Breast epithelium (tissue), 4 donors: Measurements from ENCODE around the gene WDPCP. TPM values are rescaled to one million over a fixed set of nuclear protein-coding genes. Genes with fewer than 3 reads are reported as not detected.
"Not testable (repeated sequence)": the region's sequence is repeated elsewhere in the genome, so short reads cannot be mapped to it uniquely, and the experiment has no call there.

Experiments used
- DNase-seq, 2 donors: peaks; one replicate each; pipeline ENCODE4 v3.0.0-alpha.2; 2019; ENCODE audit warnings: low spot score in 2 of 2
- H3K27ac ChIP-seq, 2 donors: fragments of 200-600 bp; sonication (generic) in 1 of 2; one replicate each; pipeline ENCODE4 v1.5.1; 2016 to 2019; ENCODE audit warnings: mild to moderate bottlenecking in 1 of 2
- H3K27me3 ChIP-seq, 2 donors: fragments of 200-600 bp; sonication (generic) in 1 of 2; one replicate each; pipeline versions ENCODE4 v1.5.1 to v1.6.0; 2017 to 2019; ENCODE audit warnings: control low read depth in 1 of 2, mild to moderate bottlenecking in 1 of 2
- H3K36me3 ChIP-seq: fragments of 200-600 bp; one replicate; pipeline ENCODE4 v1.5.1; 2019
- H3K4me1 ChIP-seq, 2 donors: fragments of 200-600 bp; sonication (generic); one replicate each; pipeline ENCODE4 v1.5.1; 2016 to 2019; ENCODE audit warnings: control low read depth in 1 of 2
- H3K4me3 ChIP-seq, 3 donors: fragments of 200-600 bp; sonication (generic); 1 replicate in 2 of 3; 2 replicates in 1 of 3; pipeline ENCODE4 v1.5.1; 2016 to 2019; ENCODE audit warnings: mild to moderate bottlenecking in 3 of 3, moderate library complexity in 2 of 3
- H3K9me3 ChIP-seq, 2 donors: fragments of 200-600 bp; sonication (generic) in 1 of 2; one replicate each; pipeline ENCODE4 v1.5.1; 2016 to 2019; ENCODE audit warnings: control low read depth in 1 of 2
- POLR2A ChIP-seq: fragments of 450-650 bp; IDR thresholded peaks from one replicate; pipeline ENCODE4 v1.6.1; 2016; ENCODE audit warnings: antibody characterized with exemption, mild to moderate bottlenecking, moderate library complexity
- POLR2AphosphoS5 ChIP-seq, 3 donors: sonication (generic); formaldehyde crosslinking; IDR thresholded peaks; one replicate each; pipeline ENCODE4 v1.6.1; 2017; ENCODE audit warnings: antibody characterized with exemption in 3 of 3
- intact Hi-C: fragments of 100-400 bp; cut with DNase I; formaldehyde crosslinking; loops from one replicate; pipeline ENCODE4 v1.15.1; 2023; ENCODE audit warnings: low total_unique reads
- total RNA-seq, 3 donors: library from RNA; depleted of rRNA; stranded (reverse); fragments of >200 nt; gene quantifications; one replicate each; pipeline ENCODE4 v1.1.0, GENCODE V29; 2016
- TF ChIP-seq, protein P1 (sequence below), 3 donors: fragments of 450-650 bp; IDR thresholded peaks; one replicate each; pipeline ENCODE4 v1.5.1; 2016 to 2017; ENCODE audit warnings: antibody characterized with exemption in 3 of 3, mild to moderate bottlenecking in 3 of 3, moderate library complexity in 3 of 3

WDPCP gene
- total RNA-seq, 3 donors from 2014 or later, result 25.2 to 37.4 (median 29.4) TPM

DNA sequence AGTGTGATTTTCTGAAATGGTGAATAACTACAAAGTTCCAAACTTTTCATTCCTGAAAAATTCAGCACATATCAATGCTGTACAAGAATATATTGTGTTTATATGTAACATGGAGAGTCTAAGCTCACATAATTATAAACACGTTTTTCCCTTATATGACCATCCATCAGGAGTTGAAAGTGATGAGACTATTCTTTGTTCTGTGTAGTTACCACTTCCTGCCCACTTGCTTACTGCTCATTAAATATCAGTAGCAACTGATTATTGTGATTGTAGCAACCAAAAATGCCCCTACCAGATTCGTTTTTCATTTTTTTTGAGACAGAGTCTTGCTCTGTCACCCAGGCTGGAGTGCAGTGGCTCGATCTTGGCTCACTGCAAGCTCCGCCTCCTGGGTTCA lies 506.9 kb downstream of the WDPCP start:
- H3K36me3 ChIP-seq, result no peaks in the 10 kb centered on the region
- H3K27ac ChIP-seq, result no peak overlapping the region
- H3K4me3 ChIP-seq, result no peak overlapping the region
- intact Hi-C loops, result loop anchor here (5.0 kb wide), 1 partner anchor 526 kb away; no protein-coding TSS in a partner anchor
- TF ChIP-seq POLR2A, result no peak
- TF ChIP-seq, protein P1, sequence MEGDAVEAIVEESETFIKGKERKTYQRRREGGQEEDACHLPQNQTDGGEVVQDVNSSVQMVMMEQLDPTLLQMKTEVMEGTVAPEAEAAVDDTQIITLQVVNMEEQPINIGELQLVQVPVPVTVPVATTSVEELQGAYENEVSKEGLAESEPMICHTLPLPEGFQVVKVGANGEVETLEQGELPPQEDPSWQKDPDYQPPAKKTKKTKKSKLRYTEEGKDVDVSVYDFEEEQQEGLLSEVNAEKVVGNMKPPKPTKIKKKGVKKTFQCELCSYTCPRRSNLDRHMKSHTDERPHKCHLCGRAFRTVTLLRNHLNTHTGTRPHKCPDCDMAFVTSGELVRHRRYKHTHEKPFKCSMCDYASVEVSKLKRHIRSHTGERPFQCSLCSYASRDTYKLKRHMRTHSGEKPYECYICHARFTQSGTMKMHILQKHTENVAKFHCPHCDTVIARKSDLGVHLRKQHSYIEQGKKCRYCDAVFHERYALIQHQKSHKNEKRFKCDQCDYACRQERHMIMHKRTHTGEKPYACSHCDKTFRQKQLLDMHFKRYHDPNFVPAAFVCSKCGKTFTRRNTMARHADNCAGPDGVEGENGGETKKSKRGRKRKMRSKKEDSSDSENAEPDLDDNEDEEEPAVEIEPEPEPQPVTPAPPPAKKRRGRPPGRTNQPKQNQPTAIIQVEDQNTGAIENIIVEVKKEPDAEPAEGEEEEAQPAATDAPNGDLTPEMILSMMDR (IDR thresholded peaks at IDR 0.05), result no peak
- TF ChIP-seq POLR2AphosphoS5 (IDR thresholded peaks at IDR 0.05), result no peak
- no peaks in the 10 kb centered on the region for H3K27me3 ChIP-seq
- DNase-seq, result no peak
- no peaks in the 10 kb centered on the region for H3K9me3 ChIP-seq
- no peaks in the 10 kb centered on the region for H3K4me1 ChIP-seq

DNA sequence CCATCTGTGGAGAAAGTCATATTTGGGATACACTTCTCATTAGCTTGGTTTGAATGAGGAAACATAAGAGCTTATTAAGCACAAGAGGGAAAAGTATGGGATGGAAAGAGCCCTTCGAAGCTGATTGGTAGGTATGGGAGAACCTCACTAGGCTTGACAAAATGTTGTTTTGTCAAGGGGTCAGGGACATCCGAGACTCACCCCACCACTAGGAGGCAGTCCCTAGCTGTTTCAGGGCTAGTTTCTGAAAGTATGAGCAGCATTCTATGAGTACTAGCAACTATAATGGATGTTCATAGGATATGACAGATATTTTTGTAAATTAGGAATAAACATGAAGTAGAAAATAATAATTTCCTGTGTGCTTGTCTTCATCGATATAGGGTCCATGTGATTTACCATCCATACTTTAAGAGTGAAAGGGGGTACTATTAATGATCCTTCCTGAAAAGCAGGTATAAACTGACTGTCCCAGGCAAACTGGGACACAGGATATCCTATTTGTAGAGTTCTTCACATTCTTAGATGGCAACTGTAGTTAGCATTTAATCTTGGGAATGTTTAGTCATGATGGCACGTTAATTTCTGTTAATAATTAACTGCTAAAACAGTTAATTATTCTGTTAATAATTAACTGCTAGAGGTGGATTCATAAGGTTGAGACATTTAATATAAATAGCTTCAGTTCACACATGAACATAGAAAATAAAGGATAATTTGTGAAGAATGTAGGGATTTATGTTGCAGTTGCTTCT lies 509.2 kb downstream of the WDPCP start:
- Histone ChIP-seq H3K27me3 (no peaks in the 10 kb centered on the region), H3K27ac (no peak overlapping the region), H3K4me3 (no peak overlapping the region), H3K36me3 (no peaks in the 10 kb centered on the region), H3K9me3 (no peaks in the 10 kb centered on the region), H3K4me1 (no peaks in the 10 kb centered on the region)
- no peak for TF ChIP-seq POLR2AphosphoS5 (IDR thresholded peaks at IDR 0.05)
- no peak for TF ChIP-seq POLR2A
- TF ChIP-seq, protein P1 (IDR thresholded peaks at IDR 0.05), result no peak
- intact Hi-C loops, result no loop called here
- no peak for DNase-seq

DNA sequence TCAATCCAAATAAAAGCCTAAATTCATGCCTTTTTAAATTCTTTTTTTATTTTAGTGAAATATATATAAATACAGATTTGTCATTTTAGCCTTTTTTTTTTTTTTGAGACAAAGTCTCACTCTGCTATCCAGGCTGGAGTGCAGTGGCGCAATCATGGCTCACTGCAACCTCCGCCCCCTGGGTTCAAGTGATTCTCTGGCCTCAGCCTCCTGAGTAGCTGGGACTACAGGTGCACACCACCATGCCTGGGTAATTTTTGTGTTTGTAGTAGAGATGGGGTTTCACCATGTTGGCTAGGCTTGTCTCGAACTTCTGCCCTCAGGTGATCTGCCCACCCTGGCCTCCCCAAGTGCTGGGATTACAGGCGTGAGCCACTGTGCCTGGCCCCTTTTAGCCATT lies 513.9 kb downstream of the WDPCP start:
- H3K27me3 ChIP-seq, intact Hi-C loops, H3K4me3 ChIP-seq, H3K27ac ChIP-seq, DNase-seq, H3K36me3 ChIP-seq, H3K4me1 ChIP-seq, H3K9me3 ChIP-seq: not testable (repeated sequence)

DNA sequence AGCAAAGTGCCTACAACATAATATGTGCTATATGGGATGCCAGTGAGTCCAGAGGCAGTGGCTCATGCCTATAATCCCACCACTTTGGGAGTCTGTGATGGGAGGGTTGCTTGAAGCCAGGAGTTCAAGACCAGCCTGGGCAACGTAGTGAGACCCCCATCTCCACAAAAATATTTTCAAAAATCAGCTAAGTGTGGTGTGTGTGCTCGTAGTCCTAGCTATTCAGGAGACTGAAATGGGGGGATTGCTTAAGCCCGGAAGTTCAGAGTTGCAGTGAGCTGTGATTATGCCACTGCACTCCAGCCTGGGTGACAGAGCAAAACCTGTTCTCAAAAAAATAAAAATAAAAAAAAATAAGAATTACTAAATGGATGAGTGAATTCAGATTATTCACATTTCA lies 514.3 kb downstream of the WDPCP start:
- Histone ChIP-seq H3K4me1 (no peaks in the 10 kb centered on the region), H3K4me3 (no peak overlapping the region), H3K27ac (no peak overlapping the region), H3K9me3 (no peaks in the 10 kb centered on the region), H3K36me3 (no peaks in the 10 kb centered on the region), H3K27me3 (peaks cover 0 to 4% of the 10 kb centered on the region in 2 donors)
- DNase-seq, result no peak
- TF ChIP-seq, protein P1 (IDR thresholded peaks at IDR 0.05), result no peak
- no peak for TF ChIP-seq POLR2A
- no peak for TF ChIP-seq POLR2AphosphoS5 (IDR thresholded peaks at IDR 0.05)
- intact Hi-C loops, result no loop called here

DNA sequence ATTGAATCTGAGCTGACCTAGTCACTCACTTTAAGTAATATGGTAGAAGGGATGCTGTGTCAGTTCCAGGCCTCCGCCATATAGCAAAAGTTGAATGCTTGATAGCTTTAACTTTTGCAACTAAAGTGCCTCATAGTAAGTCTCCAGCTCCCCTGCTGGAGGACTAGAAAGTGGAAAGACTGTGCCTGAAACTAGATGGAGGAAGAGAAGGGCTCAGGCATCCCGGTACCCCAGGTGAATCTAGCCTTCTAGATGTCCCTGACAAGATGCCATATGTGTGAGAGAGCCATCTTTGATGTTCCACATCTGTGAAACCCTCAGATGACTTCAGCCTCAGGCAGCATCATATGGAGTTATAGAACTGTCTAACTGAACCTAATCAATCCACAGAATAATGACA lies 516.6 kb downstream of the WDPCP start:
- Histone ChIP-seq H3K4me1 (no peaks in the 10 kb centered on the region), H3K9me3 (no peaks in the 10 kb centered on the region), H3K4me3 (no peak overlapping the region), H3K27ac (no peak overlapping the region), H3K27me3 (peaks cover 0 to 21% of the 10 kb centered on the region in 2 donors), H3K36me3 (no peaks in the 10 kb centered on the region)
- intact Hi-C loops, result no loop called here
- TF ChIP-seq, protein P1 (IDR thresholded peaks at IDR 0.05), result no peak
- no peak for DNase-seq

Other genes with a start within 250 kb of the WDPCP start
- 100 to 1,000 TPM; 125 to 574 (median 147) TPM for gene MDH1, start 486 bp upstream of the WDPCP start, total RNA-seq